Tibial nerve (tissue), 3 donors: ENCODE data around the gene C1orf56.

Experiments
- EP300 ChIP-seq, 2 donors: sonication (generic); formaldehyde crosslinking; IDR thresholded peaks; one replicate each; pipeline ENCODE4 v1.6.1; 2017; ENCODE audit warnings: antibody characterized with exemption in 2 of 2, mild to moderate bottlenecking in 1 of 2
- POLR2A ChIP-seq, 2 donors: fragments of 450-650 bp; IDR thresholded peaks; one replicate each; pipeline ENCODE4 v1.6.1; 2017; ENCODE audit warnings: antibody characterized with exemption in 2 of 2, mild to moderate bottlenecking in 2 of 2, moderate library complexity in 2 of 2

DNA sequence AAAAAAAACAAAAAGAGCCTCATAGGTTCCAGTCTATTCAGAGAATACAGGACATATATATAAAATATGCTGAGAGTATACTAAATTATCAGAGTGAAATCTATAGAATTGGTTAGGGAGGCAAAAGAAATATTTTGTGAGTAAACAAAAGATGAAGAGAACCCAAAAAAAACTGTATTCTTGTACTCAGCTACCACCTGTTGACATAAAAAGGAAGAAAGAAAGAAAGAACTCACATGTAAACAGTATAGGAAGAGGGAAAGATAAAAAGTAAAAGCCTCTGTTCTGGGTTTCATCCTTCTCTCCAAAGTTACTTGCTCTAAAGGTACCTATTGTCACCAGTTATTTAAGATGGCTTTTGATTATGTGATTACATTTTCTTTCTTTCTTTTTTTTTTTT is 21.1 kb upstream of the C1orf56 start:
- TF ChIP-seq EP300 (IDR thresholded peaks at IDR 0.05) (no peak), POLR2A (IDR thresholded peaks at IDR 0.05) (no peak)
